ENCODE measurements around the gene ZNF260.

DNA sequence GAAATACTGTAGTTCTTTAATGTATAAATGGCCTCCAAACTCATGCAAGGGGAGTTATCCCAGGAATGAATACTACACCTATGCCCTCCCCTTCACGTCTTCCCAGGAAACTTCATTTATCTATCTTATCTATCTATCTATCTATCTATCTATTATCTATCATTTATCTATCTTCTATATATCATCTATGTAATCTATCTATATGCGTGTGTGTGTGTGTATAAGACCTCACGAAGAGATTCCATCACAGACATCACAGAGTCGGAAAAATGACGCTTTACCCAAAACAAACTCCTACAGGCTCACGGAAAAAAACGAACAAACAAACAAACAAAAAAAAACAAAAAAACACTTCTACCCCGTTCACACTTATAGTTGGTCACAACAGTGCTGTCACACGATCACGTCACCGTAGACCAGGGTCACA is 44.5 kb upstream of the ZNF260 start:
- TF ChIP-seq, protein P1, sequence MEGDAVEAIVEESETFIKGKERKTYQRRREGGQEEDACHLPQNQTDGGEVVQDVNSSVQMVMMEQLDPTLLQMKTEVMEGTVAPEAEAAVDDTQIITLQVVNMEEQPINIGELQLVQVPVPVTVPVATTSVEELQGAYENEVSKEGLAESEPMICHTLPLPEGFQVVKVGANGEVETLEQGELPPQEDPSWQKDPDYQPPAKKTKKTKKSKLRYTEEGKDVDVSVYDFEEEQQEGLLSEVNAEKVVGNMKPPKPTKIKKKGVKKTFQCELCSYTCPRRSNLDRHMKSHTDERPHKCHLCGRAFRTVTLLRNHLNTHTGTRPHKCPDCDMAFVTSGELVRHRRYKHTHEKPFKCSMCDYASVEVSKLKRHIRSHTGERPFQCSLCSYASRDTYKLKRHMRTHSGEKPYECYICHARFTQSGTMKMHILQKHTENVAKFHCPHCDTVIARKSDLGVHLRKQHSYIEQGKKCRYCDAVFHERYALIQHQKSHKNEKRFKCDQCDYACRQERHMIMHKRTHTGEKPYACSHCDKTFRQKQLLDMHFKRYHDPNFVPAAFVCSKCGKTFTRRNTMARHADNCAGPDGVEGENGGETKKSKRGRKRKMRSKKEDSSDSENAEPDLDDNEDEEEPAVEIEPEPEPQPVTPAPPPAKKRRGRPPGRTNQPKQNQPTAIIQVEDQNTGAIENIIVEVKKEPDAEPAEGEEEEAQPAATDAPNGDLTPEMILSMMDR (IDR thresholded peaks at IDR 0.05): no peak
- TF ChIP-seq EZH2 (IDR thresholded peaks at IDR 0.05): no peak

All from neural progenitor cell (in vitro differentiated cells).